ENCODE results near the gene RIMKLB. TPM values are rescaled to one million over a fixed set of nuclear protein-coding genes. Genes with fewer than 3 reads are reported as not detected.
"Not testable (repeated sequence)": the region's sequence is repeated elsewhere in the genome, so short reads cannot be mapped to it uniquely, and the experiment has no call there.

Gene RIMKLB
- total RNA-seq, 2 donors from 2014 or later, result 4.3 to 6.0 TPM

DNA sequence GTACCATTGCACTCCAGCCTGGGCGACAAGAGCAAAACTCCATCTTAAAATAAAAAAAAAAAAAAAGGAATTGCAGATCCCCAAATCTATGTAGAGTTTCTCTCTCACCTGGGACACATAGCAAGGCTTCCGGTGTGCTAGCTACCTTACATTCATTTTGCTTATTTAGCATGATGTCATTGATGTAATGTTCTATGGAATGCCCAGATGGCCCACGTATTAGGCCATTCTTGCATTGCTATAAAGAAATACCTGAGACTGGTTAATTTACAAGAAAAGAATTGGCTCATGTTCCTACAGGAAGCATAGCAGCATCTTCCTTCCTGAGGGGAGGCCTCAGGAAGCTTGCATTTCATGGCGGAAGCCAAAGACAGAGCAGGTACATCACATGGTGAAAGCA, 87.7 kb downstream of the RIMKLB start:
- no peak for DNase-seq
- Histone ChIP-seq H3K9me3 (no peaks in the 10 kb centered on the region), H3K36me3 (no peaks in the 10 kb centered on the region), H3K4me1 (no peaks in the 10 kb centered on the region), H3K4me3 (no peak overlapping the region), H3K27me3 (no peaks in the 10 kb centered on the region), H3K9ac (ENCODE audit: low read depth in 2 of 2, low read length in 2 of 2) (no peak overlapping the region), H3K27ac (no peak overlapping the region)
- intact Hi-C loops (cut with DNase I), result no loop called here
- TF ChIP-seq, protein P1, sequence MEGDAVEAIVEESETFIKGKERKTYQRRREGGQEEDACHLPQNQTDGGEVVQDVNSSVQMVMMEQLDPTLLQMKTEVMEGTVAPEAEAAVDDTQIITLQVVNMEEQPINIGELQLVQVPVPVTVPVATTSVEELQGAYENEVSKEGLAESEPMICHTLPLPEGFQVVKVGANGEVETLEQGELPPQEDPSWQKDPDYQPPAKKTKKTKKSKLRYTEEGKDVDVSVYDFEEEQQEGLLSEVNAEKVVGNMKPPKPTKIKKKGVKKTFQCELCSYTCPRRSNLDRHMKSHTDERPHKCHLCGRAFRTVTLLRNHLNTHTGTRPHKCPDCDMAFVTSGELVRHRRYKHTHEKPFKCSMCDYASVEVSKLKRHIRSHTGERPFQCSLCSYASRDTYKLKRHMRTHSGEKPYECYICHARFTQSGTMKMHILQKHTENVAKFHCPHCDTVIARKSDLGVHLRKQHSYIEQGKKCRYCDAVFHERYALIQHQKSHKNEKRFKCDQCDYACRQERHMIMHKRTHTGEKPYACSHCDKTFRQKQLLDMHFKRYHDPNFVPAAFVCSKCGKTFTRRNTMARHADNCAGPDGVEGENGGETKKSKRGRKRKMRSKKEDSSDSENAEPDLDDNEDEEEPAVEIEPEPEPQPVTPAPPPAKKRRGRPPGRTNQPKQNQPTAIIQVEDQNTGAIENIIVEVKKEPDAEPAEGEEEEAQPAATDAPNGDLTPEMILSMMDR (IDR thresholded peaks at IDR 0.05), result no peak

DNA sequence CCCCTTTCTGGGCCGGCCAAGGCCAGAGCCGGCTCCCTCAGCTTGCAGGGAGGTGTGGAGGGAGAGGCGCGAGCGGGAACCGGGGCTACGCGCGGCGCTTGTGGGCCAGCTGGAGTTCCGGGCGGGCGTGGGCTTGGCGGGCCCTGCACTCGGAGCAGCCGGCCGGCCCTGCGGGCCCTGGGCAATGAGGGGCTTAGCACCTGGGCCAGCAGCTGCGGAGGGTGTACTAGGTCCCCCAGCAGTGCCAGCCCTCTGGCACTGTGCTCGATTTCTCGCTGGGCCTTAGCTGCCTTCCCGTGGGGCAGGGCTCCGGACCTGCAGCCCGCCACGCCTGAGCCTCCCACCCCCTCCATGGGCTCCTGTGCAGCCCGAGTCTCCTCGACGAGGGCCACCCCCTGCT, 89.4 kb downstream of the RIMKLB start:
- H3K4me3 ChIP-seq; H3K36me3 ChIP-seq; intact Hi-C loops (cut with DNase I); H3K9me3 ChIP-seq; H3K4me1 ChIP-seq; H3K27me3 ChIP-seq; H3K9ac ChIP-seq (ENCODE audit: low read depth in 2 of 2, low read length in 2 of 2); H3K27ac ChIP-seq; DNase-seq: not testable (repeated sequence)

DNA sequence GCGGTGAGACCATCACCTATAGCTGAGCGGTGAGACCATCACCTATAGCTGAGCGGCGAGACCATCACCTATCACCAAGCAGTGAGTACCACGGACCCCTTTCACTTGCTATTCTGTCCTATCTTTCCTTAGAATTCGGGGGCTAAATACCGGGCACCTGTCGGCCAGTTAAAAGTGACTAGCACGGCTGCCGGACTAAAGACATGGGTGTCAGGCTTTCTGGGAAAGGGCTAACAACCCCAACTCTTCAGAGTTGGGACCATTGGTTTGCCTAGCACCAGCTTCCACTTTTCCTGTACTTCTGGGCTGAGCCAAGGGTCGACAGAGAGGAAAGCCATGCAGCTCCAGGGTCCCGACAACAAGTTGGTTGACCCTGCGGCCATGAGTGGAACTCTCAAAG, 90.9 kb downstream of the RIMKLB start:
- H3K4me1 ChIP-seq; H3K9ac ChIP-seq (ENCODE audit: low read depth in 2 of 2, low read length in 2 of 2); H3K36me3 ChIP-seq; intact Hi-C loops (cut with DNase I); H3K9me3 ChIP-seq; H3K4me3 ChIP-seq; H3K27ac ChIP-seq; H3K27me3 ChIP-seq; DNase-seq: not testable (repeated sequence)

DNA sequence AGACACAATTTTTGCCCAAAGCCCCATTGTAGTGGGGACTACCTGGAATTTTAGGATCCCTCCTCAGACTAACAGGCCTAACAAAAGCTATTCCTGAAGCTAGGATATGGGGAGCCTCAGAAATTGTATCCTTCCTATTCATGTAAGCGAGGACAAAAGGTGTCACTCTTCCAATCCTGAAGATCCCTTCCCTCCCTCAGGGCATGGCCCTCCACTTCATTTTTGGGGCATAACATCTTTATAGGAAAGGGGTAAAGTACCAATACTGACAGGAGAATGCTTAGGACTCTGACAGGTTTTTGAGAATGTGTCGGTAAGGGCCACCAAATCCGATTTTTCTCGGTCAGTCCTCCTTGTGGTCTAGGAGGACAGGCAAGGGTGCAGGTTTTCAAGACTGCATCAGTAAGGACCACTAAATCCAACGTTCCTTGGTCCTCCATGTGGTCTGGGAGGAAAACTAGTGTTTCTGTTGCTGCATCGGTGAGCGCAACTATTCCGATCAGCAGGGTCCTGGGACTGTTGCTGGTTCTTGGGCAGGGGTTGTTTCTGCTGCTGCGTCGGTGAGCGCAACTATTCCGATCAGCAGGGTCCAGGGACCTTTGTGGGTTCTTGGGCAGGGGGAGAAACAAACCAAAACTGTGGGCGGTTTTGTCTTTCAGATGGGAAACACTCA, 91.7 kb downstream of the RIMKLB start:
- H3K9me3 ChIP-seq; intact Hi-C loops (cut with DNase I); H3K36me3 ChIP-seq; H3K4me3 ChIP-seq; H3K27ac ChIP-seq; H3K27me3 ChIP-seq; DNase-seq; H3K9ac ChIP-seq (ENCODE audit: low read depth in 2 of 2, low read length in 2 of 2); H3K4me1 ChIP-seq: not testable (repeated sequence)

DNA sequence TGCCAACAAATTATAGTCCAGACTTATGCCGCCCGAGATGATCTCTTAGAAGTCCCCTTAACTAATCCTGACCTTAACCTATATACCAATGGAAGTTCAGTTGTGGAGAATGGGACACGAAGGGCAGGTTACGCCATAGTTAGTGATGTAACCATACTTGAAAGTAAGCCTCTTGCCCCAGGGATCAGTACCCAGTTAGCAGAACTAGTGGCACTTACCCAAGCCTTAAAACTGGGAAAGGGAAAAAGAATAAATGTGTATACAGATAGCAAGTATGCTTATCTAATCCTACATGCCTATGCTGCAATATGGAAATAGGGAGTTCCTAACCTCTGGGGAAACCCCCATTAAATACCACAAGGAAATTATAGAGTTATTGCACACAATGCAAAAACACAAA, 95.4 kb downstream of the RIMKLB start:
- intact Hi-C loops (cut with DNase I); DNase-seq; H3K9me3 ChIP-seq; H3K4me3 ChIP-seq; H3K4me1 ChIP-seq; H3K27ac ChIP-seq; H3K36me3 ChIP-seq; H3K27me3 ChIP-seq; H3K9ac ChIP-seq (ENCODE audit: low read depth in 2 of 2, low read length in 2 of 2): not testable (repeated sequence)

DNA sequence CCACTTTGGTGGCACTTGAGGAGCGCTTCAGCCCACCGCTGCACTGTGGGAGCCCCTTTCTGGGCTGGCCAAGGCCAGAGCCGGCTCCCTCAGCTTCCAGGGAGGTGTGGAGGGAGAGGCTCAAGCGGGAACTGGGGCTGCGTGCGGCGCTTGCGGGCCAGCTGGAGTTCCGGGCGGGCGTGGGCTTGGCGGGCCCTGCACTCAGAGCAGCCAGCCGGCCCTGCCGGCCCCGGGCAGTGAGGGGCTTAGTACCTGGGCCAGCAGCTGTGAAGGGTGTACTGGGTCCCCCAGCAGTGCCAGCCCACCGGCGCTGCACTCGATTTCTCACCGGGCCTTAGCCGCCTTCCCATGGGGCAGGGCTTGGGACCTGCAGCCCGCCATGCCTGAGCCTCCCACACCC, 96.8 kb downstream of the RIMKLB start:
- H3K4me3 ChIP-seq; DNase-seq; H3K4me1 ChIP-seq; H3K9ac ChIP-seq (ENCODE audit: low read depth in 2 of 2, low read length in 2 of 2); H3K36me3 ChIP-seq; intact Hi-C loops (cut with DNase I); H3K27me3 ChIP-seq; H3K9me3 ChIP-seq; H3K27ac ChIP-seq: not testable (repeated sequence)

DNA sequence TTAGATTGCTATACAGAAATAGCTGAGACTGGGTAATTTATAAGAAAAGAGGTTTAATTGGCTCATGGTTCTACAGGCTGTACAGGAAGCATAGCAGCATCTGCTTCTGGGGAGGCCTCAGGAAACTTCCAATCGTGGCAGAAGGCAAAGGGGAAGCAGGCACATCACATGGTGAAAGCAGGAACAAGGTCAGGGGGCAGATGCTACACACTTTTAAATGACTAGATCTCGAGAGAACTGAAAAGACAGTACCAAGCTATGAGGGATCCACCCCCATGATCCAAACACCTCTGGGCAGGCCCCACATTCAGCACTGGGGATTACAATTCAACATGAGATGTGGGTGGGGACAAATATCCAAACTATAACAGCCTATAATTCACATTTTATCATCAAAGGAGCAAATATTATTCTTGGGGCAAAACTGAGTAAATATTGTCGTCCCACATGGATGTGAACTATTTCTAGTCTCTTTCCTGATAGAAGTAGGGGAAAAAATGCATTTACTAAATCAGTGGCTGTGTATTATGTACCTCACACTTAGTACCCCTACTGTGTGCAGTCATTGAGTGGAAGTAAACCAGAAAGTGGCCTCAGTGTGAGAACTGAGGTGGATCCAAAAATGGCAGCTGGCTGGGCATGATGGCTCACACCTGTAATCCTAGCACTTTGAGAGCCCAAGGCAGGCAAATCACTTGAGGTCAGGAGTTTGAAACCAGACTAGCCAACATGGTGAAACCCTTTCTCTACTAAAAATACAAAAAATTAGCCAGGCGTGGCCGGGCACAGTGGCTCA, 99.2 kb downstream of the RIMKLB start:
- Histone ChIP-seq H3K27ac (no peak overlapping the region), H3K4me1 (no peaks in the 10 kb centered on the region), H3K27me3 (no peaks in the 10 kb centered on the region), H3K36me3 (no peaks in the 10 kb centered on the region), H3K9ac (ENCODE audit: low read depth in 2 of 2, low read length in 2 of 2) (no peak overlapping the region), H3K9me3 (no peaks in the 10 kb centered on the region), H3K4me3 (no peak overlapping the region)
- no peak for DNase-seq
- TF ChIP-seq, protein P1 (IDR thresholded peaks at IDR 0.05), result no peak
- intact Hi-C loops (cut with DNase I), result no loop called here

DNA sequence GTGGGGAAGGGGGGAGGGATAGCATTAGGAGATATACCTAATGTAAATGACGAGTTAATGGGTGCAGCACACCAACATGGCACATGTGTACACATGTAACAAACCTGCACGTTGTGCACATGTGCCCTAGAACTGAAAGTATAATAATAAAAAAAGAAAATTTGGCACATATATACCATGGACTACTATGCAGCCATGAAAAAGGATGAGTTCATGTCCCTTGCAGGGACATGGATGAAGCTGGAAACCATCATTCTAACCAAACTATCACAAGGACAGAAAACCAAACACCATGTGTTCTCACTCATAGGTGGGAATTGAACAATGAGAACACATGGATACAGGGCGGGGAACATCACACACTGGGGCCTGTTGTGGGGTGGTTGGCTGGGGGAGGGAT, 103.4 kb downstream of the RIMKLB start:
- H3K36me3 ChIP-seq; H3K27ac ChIP-seq; intact Hi-C loops (cut with DNase I); H3K4me3 ChIP-seq; H3K4me1 ChIP-seq; H3K27me3 ChIP-seq; H3K9me3 ChIP-seq; H3K9ac ChIP-seq (ENCODE audit: low read depth in 2 of 2, low read length in 2 of 2); DNase-seq: not testable (repeated sequence)

DNA sequence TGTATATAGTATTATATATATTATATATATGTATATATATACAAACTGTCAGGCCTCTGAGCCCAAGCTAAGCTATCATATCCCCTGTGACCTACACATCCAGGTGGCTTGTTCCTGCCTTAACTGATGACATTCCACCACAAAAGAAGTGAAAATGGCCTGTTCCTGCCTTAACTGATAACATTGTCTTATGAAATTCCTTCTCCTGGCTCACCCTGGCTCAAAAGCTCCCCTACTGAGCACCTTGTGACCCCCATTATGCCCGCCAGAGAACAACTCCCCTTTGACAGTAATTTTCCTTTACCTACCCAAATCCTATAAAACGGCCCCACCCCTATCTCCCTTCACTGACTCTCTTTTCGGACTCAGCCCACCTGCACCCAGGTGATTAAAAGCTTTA, 107.0 kb downstream of the RIMKLB start:
- H3K9ac ChIP-seq (ENCODE audit: low read depth in 2 of 2, low read length in 2 of 2); H3K4me1 ChIP-seq; H3K36me3 ChIP-seq; intact Hi-C loops (cut with DNase I); DNase-seq; H3K27ac ChIP-seq; H3K9me3 ChIP-seq; H3K4me3 ChIP-seq; H3K27me3 ChIP-seq: not testable (repeated sequence)

DNA sequence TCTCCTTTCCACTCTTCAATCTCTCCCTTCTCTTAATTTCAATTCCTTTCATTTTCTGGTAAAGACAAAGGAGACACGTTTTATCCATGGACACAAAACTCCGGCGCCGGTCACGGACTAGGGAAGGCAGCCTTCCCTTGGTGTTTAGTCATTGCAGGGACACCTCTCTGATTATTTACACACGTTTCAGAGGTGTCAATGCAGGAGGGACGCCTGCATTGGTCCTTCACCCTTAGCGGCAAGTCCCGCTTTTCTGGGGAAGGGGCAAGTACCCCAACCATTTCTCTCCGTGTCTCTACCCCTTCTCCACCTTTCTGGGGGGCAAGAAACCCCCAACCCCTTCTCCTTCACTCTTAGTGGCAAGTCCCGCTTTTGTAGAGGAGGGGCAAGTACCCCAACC, 107.7 kb downstream of the RIMKLB start:
- H3K4me1 ChIP-seq; H3K27ac ChIP-seq; H3K9ac ChIP-seq (ENCODE audit: low read depth in 2 of 2, low read length in 2 of 2); H3K36me3 ChIP-seq; H3K4me3 ChIP-seq; DNase-seq; H3K9me3 ChIP-seq; intact Hi-C loops (cut with DNase I); H3K27me3 ChIP-seq: not testable (repeated sequence)

DNA sequence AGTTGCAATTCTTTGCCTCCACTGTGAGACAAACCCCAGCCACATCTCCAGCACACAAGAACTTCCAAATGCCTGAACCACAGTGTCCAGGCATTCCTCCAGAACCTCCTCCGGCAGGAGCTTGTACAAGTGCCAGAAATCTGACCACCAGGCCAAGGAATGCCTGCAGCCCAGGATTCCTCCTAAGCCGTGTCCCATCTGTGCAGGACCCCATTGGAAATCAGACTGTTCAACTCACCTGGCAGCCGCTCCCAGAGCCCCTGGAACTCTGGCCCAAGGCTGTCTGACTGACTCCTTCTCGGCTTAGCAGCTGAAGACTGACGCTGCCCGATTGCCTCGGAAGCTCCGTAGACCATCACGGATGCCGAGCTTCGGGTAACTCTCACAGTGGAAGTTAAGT, 109.3 kb downstream of the RIMKLB start:
- H3K27ac ChIP-seq; H3K27me3 ChIP-seq; H3K4me3 ChIP-seq; intact Hi-C loops (cut with DNase I); H3K9ac ChIP-seq (ENCODE audit: low read depth in 2 of 2, low read length in 2 of 2); H3K4me1 ChIP-seq; H3K36me3 ChIP-seq; DNase-seq; H3K9me3 ChIP-seq: not testable (repeated sequence)

DNA sequence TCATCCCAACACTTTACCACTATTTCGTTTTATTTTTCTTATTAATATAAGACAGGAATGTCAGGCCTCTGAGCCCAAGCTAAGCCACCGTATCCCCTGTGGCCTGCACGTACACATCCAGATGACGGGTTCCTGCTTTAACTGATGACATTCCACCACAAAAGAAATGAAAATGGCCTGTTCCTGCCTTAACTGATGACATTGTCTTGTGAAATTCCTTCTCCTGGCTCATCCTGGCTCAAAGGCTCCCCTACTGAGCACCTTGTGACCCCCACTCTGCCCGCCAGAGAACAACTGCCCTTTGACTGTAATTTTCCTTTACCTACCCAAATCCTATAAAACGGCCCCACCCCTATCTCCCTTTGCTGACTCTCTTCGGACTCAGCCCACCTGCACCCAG, 112.3 kb downstream of the RIMKLB start:
- H3K9me3 ChIP-seq; H3K9ac ChIP-seq (ENCODE audit: low read depth in 2 of 2, low read length in 2 of 2); DNase-seq; H3K27ac ChIP-seq; H3K27me3 ChIP-seq; H3K36me3 ChIP-seq; H3K4me1 ChIP-seq; intact Hi-C loops (cut with DNase I); H3K4me3 ChIP-seq: not testable (repeated sequence)

Measured in colonic mucosa (tissue), 4 donors.